ENCODE results near the gene SPOCK1.

Gene SPOCK1

GRCh38 chr5:137401946-137402345 lies 97.2 kb downstream of the SPOCK1 start:
- POLR2A ChIA-PET = no interaction called here
- TF ChIP-seq CTCF (IDR thresholded peaks at IDR 0.05; ENCODE audit: control extremely low read depth, extremely low read depth, low read depth, missing control alignments) = no peak
- DNase-seq (ENCODE audit: extremely low spot score) = no peak
- CTCF ChIA-PET = interaction anchor here (1.8 kb wide), 1 partner anchor 81 kb away, joined by 5 read pairs; no protein-coding TSS in a partner anchor

- POLR2A ChIA-PET = no interaction called here
Measured at GRCh38 chr5:137400571-137400970, 98.6 kb downstream of the SPOCK1 start.

GRCh38 chr5:137399911-137400310 lies 99.2 kb downstream of the SPOCK1 start:
- no peak for TF ChIP-seq CTCF (IDR thresholded peaks at IDR 0.05; ENCODE audit: control extremely low read depth, extremely low read depth, low read depth, missing control alignments)
- ChIA-PET POLR2A (no interaction called here), CTCF (interaction anchor here (1.0 kb wide), 1 partner anchor 31 kb away, joined by 4 read pairs; no protein-coding TSS in a partner anchor)
- DNase-seq (ENCODE audit: extremely low spot score) = no peak

More at GRCh38 chr5:137400571-137400970, 98.6 kb downstream of the SPOCK1 start:
- CTCF ChIA-PET = interaction anchor here (1.8 kb wide), 1 partner anchor 80 kb away, joined by 5 read pairs; no protein-coding TSS in a partner anchor
- TF ChIP-seq CTCF (IDR thresholded peaks at IDR 0.05; ENCODE audit: control extremely low read depth, extremely low read depth, low read depth, missing control alignments) = no peak
- DNase-seq (ENCODE audit: extremely low spot score) = no peak

GRCh38 chr5:137398751-137399150 lies 100.4 kb downstream of the SPOCK1 start:
- CTCF ChIA-PET = no interaction called here
- POLR2A ChIA-PET = no interaction called here
- DNase-seq (ENCODE audit: extremely low spot score) = no peak
- no peak for TF ChIP-seq CTCF (IDR thresholded peaks at IDR 0.05; ENCODE audit: control extremely low read depth, extremely low read depth, low read depth, missing control alignments)

GRCh38 chr5:137398154-137398553 lies 101.0 kb downstream of the SPOCK1 start:
- no peak for TF ChIP-seq CTCF (IDR thresholded peaks at IDR 0.05; ENCODE audit: control extremely low read depth, extremely low read depth, low read depth, missing control alignments)
- ChIA-PET POLR2A (no interaction called here), CTCF (no interaction called here)
- DNase-seq (ENCODE audit: extremely low spot score) = no peak

- POLR2A ChIA-PET = no interaction called here
- DNase-seq (ENCODE audit: extremely low spot score) = no peak
- no peak for TF ChIP-seq CTCF (IDR thresholded peaks at IDR 0.05; ENCODE audit: control extremely low read depth, extremely low read depth, low read depth, missing control alignments)
- CTCF ChIA-PET = interaction anchor here (1.8 kb wide), 1 partner anchor 75 kb away, joined by 4 read pairs; no protein-coding TSS in a partner anchor
Measured at GRCh38 chr5:137395011-137395755, 103.9 kb downstream of the SPOCK1 start.

All from GM10248 (cell line).